Medulla oblongata (tissue), 1 donor: Measurements from ENCODE around the gene GDNF.
A peak's percentile ranks its signal among the peaks of the same experiment; 100 is the strongest.

Experiments used
- DNase-seq: peaks from one replicate; pipeline ENCODE4 v3.0.0-alpha.2; 2015; ENCODE audit errors: extremely low spot score

GDNF gene

GRCh38 chr5:37847978-37848425 lies 8.2 kb upstream of the GDNF start:
- DNase-seq, result no peak

DNA sequence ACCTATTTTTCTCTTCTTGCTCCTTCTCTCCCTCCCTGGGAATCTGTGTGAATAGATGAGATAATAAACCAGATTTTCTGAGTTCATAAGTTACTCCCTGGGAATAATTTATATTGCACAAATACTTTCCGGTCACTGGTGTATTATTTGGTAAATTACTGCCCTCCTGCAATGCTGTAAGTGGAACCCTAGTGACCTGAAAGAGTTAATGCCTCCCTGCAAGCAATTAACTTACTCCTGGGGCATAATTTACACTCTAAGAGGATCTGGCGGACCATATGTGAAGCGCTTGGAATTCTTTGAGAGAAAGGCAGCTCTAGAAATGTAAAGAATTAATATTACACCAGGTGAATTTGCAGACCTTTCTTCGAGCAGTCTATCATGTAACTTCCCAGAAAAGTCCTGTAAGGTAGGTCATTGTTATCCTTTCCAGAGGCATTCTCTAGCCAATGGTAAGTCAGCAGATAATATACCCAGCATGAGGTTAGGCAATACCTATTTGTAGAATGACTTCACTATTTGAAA lies 7.0 kb upstream of the GDNF start:
- DNase-seq, result no peak

- no peak for DNase-seq
These were observed 4.2 kb upstream of the GDNF start for GRCh38 chr5:37844009-37844408.

DNA sequence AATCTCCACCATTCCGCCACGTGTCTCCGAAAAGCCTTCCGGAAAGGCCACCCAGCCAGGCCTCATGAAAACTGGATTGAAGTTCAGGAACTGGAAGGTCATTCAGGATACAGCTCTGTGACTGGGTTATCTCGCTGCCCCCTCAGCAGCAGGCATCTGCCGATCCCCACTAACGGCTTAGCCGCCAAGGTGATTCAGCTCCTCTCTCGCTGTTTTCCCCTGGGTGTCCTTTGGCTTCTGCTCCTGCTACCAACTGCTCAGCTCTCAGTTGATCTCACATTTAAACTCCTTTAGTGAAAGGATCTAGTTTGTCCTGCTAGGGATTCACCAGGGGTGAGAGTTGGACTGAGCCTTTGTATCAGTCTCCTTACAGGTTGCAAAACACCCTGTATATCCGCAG lies 2.2 kb upstream of the GDNF start:
- DNase-seq, result no peak

- DNase-seq, result no peak
These were observed 1.4 kb upstream of the GDNF start for GRCh38 chr5:37841203-37841602.

DNA sequence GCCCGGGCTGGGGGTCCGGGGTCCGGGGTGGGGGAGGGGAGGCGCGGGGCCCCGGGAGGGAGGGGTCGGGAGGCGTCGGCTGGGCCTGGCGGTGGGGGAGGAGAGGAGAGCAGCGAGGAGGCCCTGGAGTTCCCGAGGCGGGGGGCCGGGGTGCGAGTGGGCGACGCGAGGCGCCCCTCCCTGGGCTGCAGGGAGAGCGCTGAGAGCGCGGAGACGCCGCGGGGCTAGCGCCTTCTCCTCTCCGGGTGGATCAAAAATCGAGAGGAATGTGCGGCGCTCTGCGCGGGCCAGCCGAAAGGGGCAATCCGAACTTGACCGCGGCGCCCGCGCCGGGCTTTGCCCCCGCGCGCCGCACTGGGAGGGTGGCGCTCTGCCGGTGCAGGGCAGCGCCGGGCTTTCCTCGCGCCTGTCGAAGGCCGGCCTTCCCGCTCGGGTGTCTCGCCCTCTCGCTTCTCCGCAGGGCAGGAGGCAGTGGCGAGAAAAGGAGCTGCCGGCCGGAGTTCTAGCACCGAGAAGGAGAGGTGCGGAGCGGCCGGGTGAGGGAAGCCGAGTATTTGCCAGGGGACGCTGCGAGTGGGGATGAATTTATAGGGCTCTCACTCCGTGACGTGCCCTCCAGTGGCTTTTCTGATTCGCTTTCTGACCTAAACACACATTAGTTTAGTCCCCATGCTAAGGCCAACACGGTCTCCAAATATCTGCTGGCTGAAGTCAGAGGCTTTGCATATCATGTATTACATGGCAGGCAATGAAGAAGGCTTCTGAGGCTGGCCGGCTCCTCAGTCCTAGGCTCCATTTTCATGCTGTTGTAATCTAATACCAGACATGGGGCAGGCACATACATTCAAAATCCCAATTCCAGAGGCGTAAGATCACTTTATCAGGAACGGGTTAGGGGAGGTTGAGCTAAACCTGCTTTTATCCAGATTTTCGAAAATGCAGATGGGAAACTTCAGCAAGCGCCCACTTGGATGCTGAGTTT lies 503 bp upstream of the GDNF start:
- no peak for DNase-seq

- DNase-seq, result no peak
These were observed 904 bp downstream of the GDNF start for GRCh38 chr5:37838933-37839341.

GRCh38 chr5:37838152-37838932 lies 1.5 kb downstream of the GDNF start:
- peak; percentile 53 for DNase-seq

DNA sequence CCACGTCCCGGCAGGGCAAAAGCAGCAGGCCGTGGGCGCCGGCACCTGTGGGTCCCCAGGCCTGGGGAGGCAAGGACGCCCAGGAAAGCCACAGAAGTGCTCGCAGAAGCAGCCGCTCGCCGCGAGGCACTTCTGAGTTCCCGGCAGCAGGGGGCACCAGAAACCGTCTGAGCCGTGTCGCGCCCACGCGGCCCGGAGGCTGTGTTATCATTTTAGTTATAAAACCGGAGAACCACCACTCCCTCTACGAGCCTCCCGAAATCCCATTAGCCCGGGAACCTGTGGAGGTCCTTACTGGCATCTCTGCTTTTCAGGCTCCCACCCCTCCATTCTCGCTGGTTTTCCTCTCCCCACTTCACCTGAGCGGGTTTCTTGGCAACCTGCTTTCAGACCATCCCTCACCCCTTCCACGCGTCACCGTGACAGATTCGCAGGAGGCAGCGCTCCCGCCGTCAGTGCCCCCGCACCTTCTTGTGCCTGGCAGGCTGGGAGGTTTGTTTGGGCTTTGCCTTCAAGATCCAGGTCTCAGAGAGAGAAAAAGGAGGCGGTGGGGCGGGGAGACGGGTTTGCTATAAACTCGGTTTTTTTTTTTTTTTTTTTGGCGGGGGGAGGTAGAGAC lies 2.3 kb downstream of the GDNF start:
- peak; percentile 70 for DNase-seq

DNA sequence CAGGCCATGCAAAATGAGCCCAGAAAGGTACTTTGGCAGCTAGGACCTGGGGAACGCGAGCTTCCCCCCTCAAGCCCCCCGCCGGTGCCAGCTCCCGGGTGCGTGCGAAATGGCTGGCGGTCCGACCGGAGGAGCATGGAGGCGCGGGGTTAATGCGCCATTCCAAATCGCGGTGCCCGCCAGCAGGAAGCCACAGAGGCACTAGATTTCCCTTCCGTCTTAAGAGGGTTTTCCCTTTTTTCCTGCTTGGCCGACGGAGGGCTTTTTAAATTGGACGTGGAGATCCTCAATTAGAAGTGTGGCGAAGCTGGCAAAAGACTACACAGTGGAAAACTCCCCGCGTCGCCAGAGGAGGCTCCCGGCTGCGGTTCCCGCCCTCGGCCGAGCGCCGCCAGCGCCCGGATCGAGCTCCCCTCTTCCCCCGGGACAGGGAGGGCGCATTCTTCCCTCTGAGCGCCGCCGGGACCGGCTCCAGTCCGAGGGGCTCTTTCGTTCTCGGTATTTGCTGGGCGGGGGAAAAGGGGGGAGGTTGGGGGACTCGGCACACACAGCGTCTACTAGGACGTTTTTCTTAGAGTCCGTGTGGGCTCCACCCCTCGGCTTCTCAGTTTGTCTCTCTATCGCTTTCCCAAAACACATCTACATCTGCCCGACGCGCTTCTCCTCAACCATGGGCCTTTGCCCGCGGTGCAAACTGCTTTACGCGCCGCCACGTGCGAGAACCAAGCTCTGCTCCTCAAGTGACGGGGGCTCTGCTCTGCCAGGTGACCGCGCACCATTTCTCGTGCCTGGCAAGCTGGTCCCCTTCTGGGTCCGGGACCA lies 3.0 kb downstream of the GDNF start:
- DNase-seq, result no peak

GRCh38 chr5:37836235-37836591 lies 3.6 kb downstream of the GDNF start:
- DNase-seq, result no peak

DNA sequence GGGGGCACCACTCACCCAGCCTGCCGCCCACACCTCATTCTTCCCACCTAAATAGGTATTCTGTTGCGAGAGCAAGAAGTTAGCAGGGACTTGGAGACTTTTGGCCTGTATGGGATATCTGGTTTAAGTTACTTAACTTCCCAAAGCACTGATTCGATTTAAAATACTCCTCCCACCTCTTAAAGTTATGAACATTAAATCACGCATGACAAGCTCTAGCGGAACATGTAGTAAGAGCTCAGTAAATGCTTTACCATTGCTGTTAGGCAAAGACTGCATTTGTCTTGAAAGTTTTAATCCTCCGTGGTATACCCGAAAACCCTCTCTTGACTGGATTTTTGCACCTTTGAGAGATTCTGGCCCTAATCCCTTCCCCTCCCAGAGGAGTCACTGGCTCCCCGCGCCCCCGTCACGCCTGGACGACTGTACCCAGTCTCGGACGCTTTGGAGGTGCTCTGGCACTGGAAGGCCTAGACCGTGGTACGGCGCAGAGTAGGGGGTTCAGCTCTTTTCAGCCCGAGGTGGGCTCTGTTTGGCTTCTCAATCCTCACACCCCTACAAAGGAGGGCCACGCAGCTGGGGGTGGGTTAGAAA lies 4.4 kb downstream of the GDNF start:
- no peak for DNase-seq

GRCh38 chr5:37834542-37835379 lies 5.1 kb downstream of the GDNF start:
- no peak for DNase-seq

DNA sequence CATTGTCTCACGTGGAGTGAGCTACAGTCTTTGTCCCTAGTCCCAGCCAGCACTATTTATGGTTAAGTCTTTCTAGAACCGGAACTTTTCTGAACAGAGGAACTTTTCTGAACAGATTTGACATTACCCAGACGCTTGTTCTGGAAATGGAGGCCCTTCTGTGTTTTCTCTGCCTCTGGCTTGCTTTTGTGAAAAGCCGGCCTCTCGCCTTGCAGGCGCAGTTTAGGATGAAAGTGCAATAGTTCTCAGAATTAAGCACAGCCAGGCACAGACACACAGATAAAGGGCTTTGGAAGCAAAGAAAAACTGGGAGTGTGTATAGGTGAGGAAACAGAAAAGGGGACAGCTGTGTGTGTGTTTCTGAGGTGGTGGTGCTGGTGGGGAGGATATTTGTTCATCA lies 5.9 kb downstream of the GDNF start:
- DNase-seq, result no peak

DNA sequence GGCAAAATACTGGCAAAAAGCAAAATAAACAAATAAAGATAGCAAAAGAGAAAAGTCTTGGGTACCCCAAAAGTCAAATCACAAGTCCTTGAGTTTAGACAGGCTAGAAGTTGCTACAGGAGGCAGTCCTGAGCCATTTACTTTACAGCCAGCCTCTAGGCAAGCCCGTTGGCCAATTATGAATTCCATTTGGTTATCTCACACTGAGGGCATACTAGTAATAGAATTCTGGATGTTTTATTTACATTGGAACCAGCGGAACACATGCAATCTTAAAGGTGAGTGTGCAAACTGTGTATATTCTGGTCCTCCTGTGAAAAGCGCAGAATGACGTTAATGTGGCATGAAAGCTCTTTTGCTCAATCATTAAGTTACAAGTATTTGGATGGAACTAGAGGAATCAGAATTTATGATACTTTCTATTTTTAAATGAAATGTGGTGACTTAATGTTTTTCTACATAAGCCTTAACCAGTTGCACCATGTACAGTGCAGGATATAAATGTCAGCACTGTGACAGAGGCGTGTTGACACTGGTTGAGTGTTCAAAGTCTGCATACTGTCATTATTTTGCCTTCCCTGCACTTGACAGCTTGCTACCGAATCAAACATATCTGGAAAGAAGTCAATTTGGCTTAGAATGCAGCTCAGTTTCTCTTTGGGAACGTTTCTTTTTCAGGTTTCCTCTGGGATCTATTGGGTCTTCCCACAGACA lies 7.9 kb downstream of the GDNF start:
- DNase-seq, result no peak

GRCh38 chr5:37830348-37830747 lies 9.5 kb downstream of the GDNF start:
- DNase-seq, result no peak

DNA sequence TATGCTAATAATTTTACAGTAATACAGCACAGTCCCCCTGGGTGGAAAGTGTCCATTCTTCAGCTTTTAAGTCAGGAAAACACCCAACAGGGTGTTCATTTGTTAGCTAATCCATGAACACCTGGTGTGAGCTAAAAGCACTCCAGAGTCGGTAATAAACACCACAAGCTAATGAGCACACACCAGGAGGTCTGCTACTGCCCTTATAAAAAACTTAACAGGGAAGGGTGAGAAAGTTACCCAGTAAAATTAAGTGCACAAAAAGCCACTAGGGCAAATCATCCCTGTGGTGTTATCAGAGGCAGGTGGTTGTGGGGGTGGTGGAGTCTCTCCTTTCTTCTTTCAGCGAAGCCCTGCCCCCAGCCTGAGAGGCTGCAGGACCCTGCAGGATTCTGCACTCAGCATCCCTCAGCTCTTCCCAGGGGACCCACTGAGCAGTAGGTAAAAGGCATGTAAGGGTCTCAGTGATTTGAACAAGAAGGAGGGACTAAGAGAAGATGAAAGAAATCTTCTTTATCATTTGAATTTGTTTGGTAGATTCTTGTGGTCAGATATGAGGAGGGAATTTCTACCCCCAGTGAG lies 14.4 kb downstream of the GDNF start:
- DNase-seq, result no peak

DNA sequence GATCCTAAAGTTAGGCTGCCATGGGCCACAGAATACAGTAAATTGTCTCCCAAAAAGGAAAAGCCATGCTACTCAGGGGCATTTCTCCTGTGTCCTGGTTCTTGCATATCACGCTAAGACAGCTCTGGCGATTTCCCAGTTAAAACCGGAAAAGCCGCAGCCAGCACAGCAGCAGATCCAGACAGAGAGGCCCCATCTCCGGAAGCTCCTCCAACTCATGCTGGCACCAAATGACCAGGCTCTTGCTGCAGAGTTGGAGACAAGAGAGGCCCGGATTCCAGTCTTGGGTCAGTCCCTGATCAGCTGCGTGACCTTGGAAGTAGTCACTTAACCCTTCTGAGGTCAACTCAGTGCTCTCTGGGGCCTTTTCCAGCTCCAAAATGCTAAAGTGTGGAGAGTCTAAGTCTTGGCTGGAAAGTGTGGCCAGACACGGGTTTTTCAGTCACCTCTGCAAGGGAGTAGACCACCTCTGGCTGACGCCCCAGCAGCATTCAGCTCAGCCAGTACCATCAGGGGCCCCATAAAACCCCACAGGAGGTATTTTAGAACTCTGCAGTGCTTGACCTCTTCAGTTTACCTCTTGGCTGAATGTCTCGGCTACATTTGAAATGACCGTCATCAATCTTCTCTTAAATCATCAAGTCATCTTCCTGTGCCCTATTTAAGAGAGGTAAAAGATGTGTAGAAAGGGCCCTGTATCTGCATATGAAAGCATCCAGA lies 16.2 kb downstream of the GDNF start:
- DNase-seq, result no peak
